HUES48 (cell line): ENCODE data around the gene SEMA3A.

Experiments used
- H3K27ac ChIP-seq: one replicate; pipeline ENCODE4 v1.7.0; 2013; ENCODE audit warnings: low read depth, low read length, inconsistent platforms
- H3K27me3 ChIP-seq: 2 replicates; pipeline ENCODE4 v1.6.1; 2013; ENCODE audit warnings: mild to moderate bottlenecking, low read length; ENCODE audit not compliant: control insufficient read depth, insufficient read depth
- H3K36me3 ChIP-seq: 2 replicates; pipeline ENCODE4 v1.6.1; 2013; ENCODE audit warnings: low read length; ENCODE audit not compliant: control insufficient read depth, insufficient read depth
- H3K4me1 ChIP-seq: 2 replicates; pipeline ENCODE4 v1.6.1; 2013; ENCODE audit warnings: mild to moderate bottlenecking, low read length; ENCODE audit not compliant: control insufficient read depth, insufficient read depth
- H3K4me3 ChIP-seq: 2 replicates; pipeline ENCODE4 v1.5.1; 2013; ENCODE audit warnings: mild to moderate bottlenecking, low read depth, low read length
- H3K9ac ChIP-seq: 2 replicates; pipeline ENCODE4 v1.6.1; 2013; ENCODE audit warnings: mild to moderate bottlenecking, low read depth, low read length, moderate library complexity
- H3K9me3 ChIP-seq: 2 replicates; pipeline ENCODE4 v1.6.1; 2013; ENCODE audit warnings: low read length; ENCODE audit not compliant: control insufficient read depth, insufficient read depth

Gene SEMA3A

DNA sequence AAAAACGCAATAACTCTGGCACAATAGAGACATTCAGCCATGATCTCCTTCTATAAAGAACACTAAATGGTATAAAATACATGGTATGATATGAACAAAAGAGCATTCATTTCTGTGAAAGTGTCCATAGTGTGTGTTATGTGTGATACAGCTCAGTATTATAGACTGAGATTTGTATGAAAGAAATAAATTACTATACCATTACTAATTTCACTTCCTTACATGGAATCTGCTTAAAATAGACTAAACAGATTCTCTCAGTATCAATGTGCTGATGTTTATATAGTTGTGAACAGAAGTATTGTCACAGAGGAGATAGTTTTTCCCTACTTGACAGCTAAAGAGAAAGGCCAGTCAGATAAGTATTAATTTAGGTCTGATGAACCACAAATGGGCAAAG, 10.8 kb downstream of the SEMA3A start:
- Histone ChIP-seq H3K4me3 (no peak overlapping the region), H3K27me3 (no peaks in the 10 kb centered on the region), H3K4me1 (peaks cover 22% of the 10 kb centered on the region), H3K9ac (no peak overlapping the region), H3K27ac (no peak overlapping the region), H3K9me3 (no peaks in the 10 kb centered on the region), H3K36me3 (no peaks in the 10 kb centered on the region)

GRCh38 chr7:84182301-84182700, 12.3 kb downstream of the SEMA3A start:
- Histone ChIP-seq H3K27me3 (no peaks in the 10 kb centered on the region), H3K4me3 (no peak overlapping the region), H3K27ac (no peak overlapping the region), H3K36me3 (no peaks in the 10 kb centered on the region), H3K4me1 (peaks cover 11% of the 10 kb centered on the region; the same call in 1 of the 2 replicates), H3K9ac (no peak overlapping the region), H3K9me3 (no peaks in the 10 kb centered on the region)

- H3K4me3 ChIP-seq: no peak overlapping the region
- no peaks in the 10 kb centered on the region for H3K36me3 ChIP-seq
- H3K4me1 ChIP-seq: peaks cover 7% of the 10 kb centered on the region; the same call in 1 of the 2 replicates
- no peak overlapping the region for H3K9ac ChIP-seq
- no peaks in the 10 kb centered on the region for H3K9me3 ChIP-seq
- no peak overlapping the region for H3K27ac ChIP-seq
- no peaks in the 10 kb centered on the region for H3K27me3 ChIP-seq
These were observed 13.0 kb downstream of the SEMA3A start for GRCh38 chr7:84181628-84182027.

- Histone ChIP-seq H3K27ac (no peak overlapping the region), H3K4me1 (0 out of 2 replicates have a peak, but pooled peaks cover 4% of the 10 kb centered on the region), H3K36me3 (no peaks in the 10 kb centered on the region), H3K4me3 (no peak overlapping the region), H3K27me3 (no peaks in the 10 kb centered on the region), H3K9ac (no peak overlapping the region), H3K9me3 (peaks cover 17% of the 10 kb centered on the region)
These were observed 16.7 kb downstream of the SEMA3A start for GRCh38 chr7:84177758-84178412.

DNA sequence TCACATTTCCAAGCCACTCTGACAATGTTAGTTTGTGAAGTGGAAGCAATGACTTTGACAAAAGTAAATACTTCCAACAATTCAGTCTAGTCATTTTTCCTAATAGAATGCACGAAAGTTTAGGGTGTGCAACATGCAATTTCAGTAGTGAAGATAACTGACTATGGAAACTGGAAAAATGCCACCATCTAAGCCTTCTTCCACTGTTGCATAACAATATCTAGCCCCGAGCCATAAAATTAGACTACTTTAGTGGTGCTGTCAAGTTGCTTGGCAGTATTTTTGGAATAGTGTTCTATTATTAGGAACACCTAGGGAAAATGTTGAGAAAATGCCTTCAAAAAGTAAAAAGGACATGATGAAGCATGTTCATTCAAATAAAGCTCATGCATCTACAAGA, 17.9 kb downstream of the SEMA3A start:
- Histone ChIP-seq H3K27ac (no peak overlapping the region), H3K9ac (no peak overlapping the region), H3K36me3 (no peaks in the 10 kb centered on the region), H3K4me1 (0 out of 2 replicates have a peak, but pooled peaks cover 4% of the 10 kb centered on the region), H3K27me3 (no peaks in the 10 kb centered on the region), H3K9me3 (peaks cover 17% of the 10 kb centered on the region), H3K4me3 (no peak overlapping the region)

- Histone ChIP-seq H3K4me3 (no peak overlapping the region), H3K9me3 (peaks cover 17% of the 10 kb centered on the region), H3K36me3 (no peaks in the 10 kb centered on the region), H3K4me1 (0 out of 2 replicates have a peak, but pooled peaks cover 4% of the 10 kb centered on the region), H3K27me3 (no peaks in the 10 kb centered on the region), H3K9ac (no peak overlapping the region), H3K27ac (no peak overlapping the region)
These were observed 19.1 kb downstream of the SEMA3A start for GRCh38 chr7:84175461-84175860.

DNA sequence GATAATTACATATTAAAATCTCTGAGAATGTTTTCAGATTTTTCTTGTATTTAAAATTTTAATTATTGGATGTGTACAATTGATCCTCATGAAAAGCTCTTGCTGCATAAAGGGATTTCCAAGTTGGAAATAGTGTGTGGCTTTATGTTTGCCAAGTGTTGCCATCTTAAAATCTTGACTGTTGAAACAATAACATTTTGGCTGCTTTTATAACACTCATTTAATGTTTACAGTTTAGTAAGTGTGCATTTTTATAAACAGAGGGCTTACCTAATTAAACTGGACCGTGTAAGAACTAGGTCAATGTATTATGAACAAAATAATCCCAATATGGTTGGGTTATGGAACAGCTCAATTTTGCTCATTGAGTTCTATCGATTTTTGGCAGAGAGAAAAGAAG, 23.9 kb downstream of the SEMA3A start:
- Histone ChIP-seq H3K36me3 (no peaks in the 10 kb centered on the region), H3K9ac (no peak overlapping the region), H3K27ac (no peak overlapping the region), H3K9me3 (peaks cover 17% of the 10 kb centered on the region), H3K27me3 (no peaks in the 10 kb centered on the region), H3K4me3 (no peak overlapping the region), H3K4me1 (no peaks in the 10 kb centered on the region)

DNA sequence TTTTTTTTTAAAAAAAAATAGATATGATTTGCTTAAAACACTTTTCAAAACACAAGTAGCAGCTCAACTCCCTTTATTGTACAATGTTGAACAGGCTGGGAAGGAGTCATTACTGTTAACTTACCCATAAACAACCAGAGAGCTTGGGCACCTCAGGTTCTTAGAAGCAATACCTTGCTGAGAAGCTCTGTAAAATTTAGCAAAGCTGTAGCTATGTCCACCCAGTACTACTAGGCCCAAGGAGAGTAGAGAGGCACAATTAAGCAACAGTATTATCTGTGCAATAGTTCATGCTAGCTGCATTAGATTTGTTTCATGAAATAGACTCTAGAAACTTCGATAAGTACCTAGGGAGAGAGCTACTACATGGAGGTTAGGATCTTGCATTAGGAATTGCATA, 32.0 kb downstream of the SEMA3A start:
- Histone ChIP-seq H3K4me1 (peaks cover 18% of the 10 kb centered on the region), H3K27ac (peak overlapping the region; percentile 48), H3K9ac (no peak overlapping the region), H3K9me3 (no peaks in the 10 kb centered on the region), H3K4me3 (no peak overlapping the region), H3K27me3 (no peaks in the 10 kb centered on the region), H3K36me3 (no peaks in the 10 kb centered on the region)

GRCh38 chr7:84162125-84162524, 32.5 kb downstream of the SEMA3A start:
- H3K27ac ChIP-seq: no peak overlapping the region
- no peak overlapping the region for H3K9ac ChIP-seq
- no peaks in the 10 kb centered on the region for H3K36me3 ChIP-seq
- no peaks in the 10 kb centered on the region for H3K9me3 ChIP-seq
- H3K4me1 ChIP-seq: peaks cover 23% of the 10 kb centered on the region
- H3K27me3 ChIP-seq: no peaks in the 10 kb centered on the region
- H3K4me3 ChIP-seq: no peak overlapping the region

DNA sequence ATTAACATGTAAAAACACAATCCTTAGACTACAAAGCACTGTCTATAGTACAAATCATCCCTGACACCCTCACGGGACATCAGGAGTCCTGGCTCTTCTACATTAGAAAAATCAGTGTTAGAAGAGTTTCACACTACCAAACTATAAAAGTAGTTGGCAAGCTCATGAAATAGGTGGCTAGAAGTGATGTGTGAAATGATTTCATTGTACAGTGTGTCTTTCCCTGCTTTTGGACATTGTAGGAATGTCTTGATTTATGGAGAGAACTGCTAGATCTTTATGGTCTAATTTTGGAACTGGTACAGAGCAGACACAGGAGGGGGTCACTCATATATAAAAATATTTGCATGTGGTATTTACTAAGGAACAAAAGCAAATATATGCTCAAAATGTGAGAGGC, 33.2 kb downstream of the SEMA3A start:
- Histone ChIP-seq H3K27me3 (no peaks in the 10 kb centered on the region), H3K4me1 (peaks cover 27% of the 10 kb centered on the region), H3K9me3 (no peaks in the 10 kb centered on the region), H3K36me3 (no peaks in the 10 kb centered on the region), H3K27ac (no peak overlapping the region), H3K9ac (no peak overlapping the region), H3K4me3 (no peak overlapping the region)

- no peaks in the 10 kb centered on the region for H3K36me3 ChIP-seq
- no peak overlapping the region for H3K4me3 ChIP-seq
- H3K27me3 ChIP-seq: no peaks in the 10 kb centered on the region
- no peaks in the 10 kb centered on the region for H3K9me3 ChIP-seq
- H3K4me1 ChIP-seq: peaks cover 27% of the 10 kb centered on the region
- no peak overlapping the region for H3K9ac ChIP-seq
- H3K27ac ChIP-seq: no peak overlapping the region
These were observed 35.2 kb downstream of the SEMA3A start for GRCh38 chr7:84159435-84159834.
